ENCODE measurements around the gene C22orf23. TPM values are rescaled to one million over a fixed set of nuclear protein-coding genes. Genes with fewer than 3 reads are reported as not detected.
A peak's percentile ranks its signal among the peaks of the same experiment; 100 is the strongest.

C22orf23 gene
- total RNA-seq, 1 donor from 2014 or later, result 0.54 TPM

- DNase-seq (ENCODE audit: low spot score), result no peak
- Mint-ChIP-seq H3K27me3 (ENCODE audit: unreplicated experiment) (peaks cover 12% of the 10 kb centered on the region), H3K4me3 (ENCODE audit: unreplicated experiment) (no peak overlapping the region), H3K27ac (ENCODE audit: unreplicated experiment) (no peak overlapping the region), H3K36me3 (ENCODE audit: low read depth, unreplicated experiment) (no peaks in the 10 kb centered on the region), H3K9me3 (ENCODE audit: unreplicated experiment) (no peaks in the 10 kb centered on the region), H3K4me1 (ENCODE audit: unreplicated experiment) (peaks cover 2% of the 10 kb centered on the region)
- TF ChIP-seq CTCF (IDR thresholded peaks at IDR 0.05; ENCODE audit: unreplicated experiment), result no peak
These were observed 33.0 kb upstream of the C22orf23 start for GRCh38 chr22:37986371-37986770.

GRCh38 chr22:37985751-37986281, 32.4 kb upstream of the C22orf23 start:
- no peak overlapping the region for H3K4me3 Mint-ChIP-seq (ENCODE audit: unreplicated experiment)

GRCh38 chr22:37985050-37985585, 31.7 kb upstream of the C22orf23 start:
- Mint-ChIP-seq H3K27ac (ENCODE audit: unreplicated experiment) (no peak overlapping the region), H3K27me3 (ENCODE audit: unreplicated experiment) (peaks cover 13% of the 10 kb centered on the region)

More at GRCh38 chr22:37985751-37986281, 32.4 kb upstream of the C22orf23 start:
- no peak for TF ChIP-seq CTCF (IDR thresholded peaks at IDR 0.05; ENCODE audit: unreplicated experiment)
- peaks cover 12% of the 10 kb centered on the region for H3K27me3 Mint-ChIP-seq (ENCODE audit: unreplicated experiment)
- DNase-seq (ENCODE audit: low spot score), result no peak
- H3K27ac Mint-ChIP-seq (ENCODE audit: unreplicated experiment), result no peak overlapping the region
- no peaks in the 10 kb centered on the region for H3K9me3 Mint-ChIP-seq (ENCODE audit: unreplicated experiment)
- peaks cover 2% of the 10 kb centered on the region for H3K4me1 Mint-ChIP-seq (ENCODE audit: unreplicated experiment)
- H3K36me3 Mint-ChIP-seq (ENCODE audit: low read depth, unreplicated experiment), result no peaks in the 10 kb centered on the region

GRCh38 chr22:37983860-37984791, 30.7 kb upstream of the C22orf23 start, which contains the start of gene SOX10:
Gene SOX10, minus strand, starts transcription at chr22:37984555. Its CDS starts 771 bp downstream, at chr22:37983784.
- H3K4me1 Mint-ChIP-seq (ENCODE audit: unreplicated experiment), result peaks cover 2% of the 10 kb centered on the region
- H3K9me3 Mint-ChIP-seq (ENCODE audit: unreplicated experiment), result no peaks in the 10 kb centered on the region
- TF ChIP-seq CTCF (IDR thresholded peaks at IDR 0.05; ENCODE audit: unreplicated experiment), result no peak
- no peaks in the 10 kb centered on the region for H3K36me3 Mint-ChIP-seq (ENCODE audit: low read depth, unreplicated experiment)
- DNase-seq (ENCODE audit: low spot score), result no peak
- peaks cover 13% of the 10 kb centered on the region for H3K27me3 Mint-ChIP-seq (ENCODE audit: unreplicated experiment)
- H3K27ac Mint-ChIP-seq (ENCODE audit: unreplicated experiment), result no peak within 1 kb of the TSS
- H3K4me3 Mint-ChIP-seq (ENCODE audit: unreplicated experiment), result peak within 1 kb of the TSS; percentile 37

More at GRCh38 chr22:37985050-37985585, 31.7 kb upstream of the C22orf23 start:
- Mint-ChIP-seq H3K4me1 (ENCODE audit: unreplicated experiment) (peaks cover 2% of the 10 kb centered on the region), H3K36me3 (ENCODE audit: low read depth, unreplicated experiment) (no peaks in the 10 kb centered on the region), H3K4me3 (ENCODE audit: unreplicated experiment) (no peak overlapping the region), H3K9me3 (ENCODE audit: unreplicated experiment) (no peaks in the 10 kb centered on the region)
- no peak for TF ChIP-seq CTCF (IDR thresholded peaks at IDR 0.05; ENCODE audit: unreplicated experiment)
- DNase-seq (ENCODE audit: low spot score), result no peak
